ENCODE data around the gene TSBP1.

DNA sequence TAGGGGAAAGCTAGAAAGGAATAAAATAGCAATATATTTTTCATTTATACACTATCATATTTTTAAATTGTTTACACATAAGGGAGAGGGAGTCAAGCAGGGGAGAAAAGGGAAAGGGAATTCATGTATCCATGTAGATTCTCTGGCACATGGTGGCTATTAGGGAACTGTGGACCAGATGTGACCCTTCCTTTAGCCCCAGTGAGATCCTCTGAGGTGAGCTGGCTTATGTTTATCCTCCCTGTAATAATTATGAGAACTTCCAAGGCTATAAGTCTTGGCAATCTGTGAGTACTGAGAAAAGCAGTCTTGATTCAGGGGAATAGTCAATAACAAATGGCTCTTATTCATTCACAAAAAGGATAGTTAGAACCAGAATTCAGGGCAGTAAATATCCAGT, 42.6 kb downstream of the TSBP1 start:
- no peak for TF ChIP-seq CTCF (IDR thresholded peaks at IDR 0.05)
- TF ChIP-seq POLR2A (IDR thresholded peaks at IDR 0.05): no peak
